SU-DHL-6 (cell line): ENCODE results near the gene DGKB.

ENCODE experiments used
- H2AFZ ChIP-seq: fragments of 200-600 bp; sonication (generic); 2 replicates; pipeline ENCODE4 v1.6.1; 2014; ENCODE audit warnings: low read depth, mild to moderate bottlenecking, moderate library complexity, mixed read lengths, antibody characterized with exemption, low read length; ENCODE audit not compliant: severe bottlenecking
- H3F3A ChIP-seq: fragments of 200-600 bp; shearing (Covaris generic); 2 replicates; pipeline ENCODE4 v1.6.0; 2016; ENCODE audit warnings: antibody characterized with exemption, mild to moderate bottlenecking; ENCODE audit not compliant: insufficient read depth
- H3K27ac ChIP-seq: fragments of 200-600 bp; sonication (generic); 2 replicates; pipeline ENCODE4 v1.5.1; 2016; ENCODE audit warnings: low read depth, mild to moderate bottlenecking, low read length, moderate library complexity, mixed read lengths
- H3K27me3 ChIP-seq: fragments of 200-600 bp; sonication (generic), shearing (Covaris generic); 2 replicates; pipeline ENCODE4 v1.6.0; 2014; ENCODE audit warnings: mild to moderate bottlenecking, low read length
- H3K36me3 ChIP-seq: fragments of 200-600 bp; sonication (generic); 2 replicates; pipeline ENCODE4 v1.6.1; 2014; ENCODE audit warnings: mild to moderate bottlenecking, low read length, mixed read lengths
- H3K4me2 ChIP-seq: fragments of 300-600, 200-600 bp; shearing (Covaris generic), sonication (generic); 2 replicates; pipeline ENCODE4 v1.6.0; 2014; ENCODE audit warnings: low read length, low read depth, mild to moderate bottlenecking; ENCODE audit not compliant: poor library complexity, severe bottlenecking
- H3K4me3 ChIP-seq: fragments of 200-600 bp; sonication (generic); 2 replicates; pipeline ENCODE4 v1.5.1; 2014; ENCODE audit warnings: antibody characterized with exemption, low read length, mild to moderate bottlenecking, mixed read lengths; ENCODE audit not compliant: insufficient read depth, poor library complexity, severe bottlenecking
- H3K79me2 ChIP-seq: fragments of 200-600 bp; sonication (generic); 2 replicates; pipeline ENCODE4 v1.6.1; 2014; ENCODE audit warnings: mild to moderate bottlenecking, low read length, moderate library complexity; ENCODE audit not compliant: insufficient read depth
- H3K9ac ChIP-seq: fragments of 200-600 bp; sonication (generic); 2 replicates; pipeline ENCODE4 v1.7.0; 2014; ENCODE audit warnings: mild to moderate bottlenecking, low read length
- H3K9me2 ChIP-seq: fragments of 200-600 bp; sonication (generic); replicated peaks from 2 replicates; pipeline ENCODE4 v1.6.1; 2014; ENCODE audit warnings: low read length; ENCODE audit not compliant: insufficient read depth
- H3K9me3 ChIP-seq: fragments of 200-600 bp; sonication (generic); 2 replicates; pipeline ENCODE4 v1.6.1; 2014; ENCODE audit warnings: low read length, mixed read lengths; ENCODE audit not compliant: insufficient read depth
- H4K20me1 ChIP-seq: fragments of 200-600 bp; sonication (generic); 2 replicates; pipeline ENCODE4 v1.6.1; 2014; ENCODE audit warnings: low read depth, mild to moderate bottlenecking, antibody characterized with exemption, low read length, moderate library complexity, mixed read lengths
- CTCF ChIP-seq: fragments of 200-600 bp; sonication (generic); IDR thresholded peaks from one replicate; pipeline ENCODE4 v1.5.1; 2017; ENCODE audit warnings: antibody characterized with exemption, mild to moderate bottlenecking, low read length, moderate library complexity; ENCODE audit not compliant: insufficient read depth, poor library complexity, severe bottlenecking
- EZH2phosphoT487 ChIP-seq: fragments of 200-600 bp; sonication (generic), shearing (Covaris generic); conservative IDR thresholded peaks from 2 replicates; pipeline ENCODE4 v1.6.1; 2018; ENCODE audit warnings: mild to moderate bottlenecking, antibody characterized with exemption, low read length, moderate library complexity, mixed read lengths

DGKB gene

DNA sequence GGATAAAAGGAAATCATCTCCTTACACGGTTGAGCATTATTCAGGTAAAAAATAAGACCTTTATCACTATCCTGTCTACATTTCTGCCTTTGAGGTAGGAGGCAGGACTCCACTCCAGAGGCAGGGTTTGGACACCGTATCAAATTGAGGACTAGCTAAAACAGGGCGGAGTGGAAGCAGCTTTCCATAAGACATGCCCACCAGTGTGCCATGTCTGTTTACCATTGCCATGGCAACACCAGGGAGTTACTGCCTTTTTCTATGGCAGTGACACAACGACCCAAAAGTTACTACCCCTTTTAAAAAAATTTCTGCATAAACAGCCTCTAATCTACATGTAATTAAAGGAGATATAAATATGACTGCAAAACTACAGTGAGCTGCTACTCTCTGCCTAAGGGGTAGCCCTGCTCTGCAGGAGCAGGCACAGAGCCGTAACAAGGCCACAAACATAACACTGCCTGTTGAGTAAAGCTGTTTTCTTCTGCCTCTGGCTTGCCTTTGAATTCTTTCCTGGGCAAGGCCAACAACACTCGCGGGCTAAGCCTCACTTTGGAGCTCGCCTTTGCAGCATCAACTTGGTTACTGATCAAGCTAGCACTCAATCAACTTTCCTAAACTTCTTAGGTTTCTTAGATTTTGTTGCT, 26.5 kb downstream of the DGKB start:
- Histone ChIP-seq H2AFZ (no peak overlapping the region), H3K27me3 (no peaks in the 10 kb centered on the region), H3K9me2 (no peaks in the 10 kb centered on the region), H3K79me2 (no peaks in the 10 kb centered on the region), H3K4me3 (no peak overlapping the region), H3K27ac (no peak overlapping the region), H3K4me2 (no peak overlapping the region), H3F3A (no peaks in the 10 kb centered on the region), H3K36me3 (no peaks in the 10 kb centered on the region), H3K9ac (no peak overlapping the region), H3K9me3 (no peaks in the 10 kb centered on the region), H4K20me1 (no peaks in the 10 kb centered on the region; the same call in 1 of the 2 replicates)
- TF ChIP-seq CTCF (no peak), EZH2phosphoT487 (no peak)

DNA sequence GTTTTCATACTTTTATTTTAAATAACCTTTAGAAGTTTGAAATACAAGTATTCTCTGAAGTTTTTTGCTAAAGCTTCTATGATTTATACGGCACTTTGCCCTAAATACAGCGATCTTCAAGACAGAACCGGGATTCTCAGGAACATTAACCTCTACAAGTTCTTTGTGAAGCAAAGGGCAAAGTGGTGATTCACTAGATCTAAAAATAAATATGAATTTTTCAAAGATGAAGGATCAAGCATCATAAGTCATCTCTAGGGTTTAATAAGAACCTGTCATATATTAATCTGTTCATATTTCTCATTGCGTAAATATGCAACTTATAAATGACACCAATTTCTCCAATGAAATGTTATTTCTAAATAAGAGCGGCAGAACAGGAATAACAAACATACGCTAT, 30.7 kb downstream of the DGKB start:
- Histone ChIP-seq H4K20me1 (no peaks in the 10 kb centered on the region; the same call in 1 of the 2 replicates), H3K36me3 (no peaks in the 10 kb centered on the region), H3K9me3 (no peaks in the 10 kb centered on the region), H3K79me2 (no peaks in the 10 kb centered on the region), H3K4me3 (no peak overlapping the region), H3K9me2 (no peaks in the 10 kb centered on the region), H3K4me2 (no peak overlapping the region), H3K27ac (no peak overlapping the region), H3K27me3 (no peaks in the 10 kb centered on the region), H3K9ac (no peak overlapping the region), H3F3A (no peaks in the 10 kb centered on the region), H2AFZ (no peak overlapping the region)
- TF ChIP-seq EZH2phosphoT487 = no peak
- TF ChIP-seq CTCF = no peak

GRCh38 chr7:14870394-14870793, 32.2 kb downstream of the DGKB start:
- H2AFZ ChIP-seq = no peak overlapping the region
- no peak overlapping the region for H3K4me3 ChIP-seq
- no peak overlapping the region for H3K9ac ChIP-seq
- H3K36me3 ChIP-seq = no peaks in the 10 kb centered on the region
- no peaks in the 10 kb centered on the region; the same call in 1 of the 2 replicates for H4K20me1 ChIP-seq
- H3K27ac ChIP-seq = no peak overlapping the region
- H3K9me3 ChIP-seq = no peaks in the 10 kb centered on the region
- H3K27me3 ChIP-seq = no peaks in the 10 kb centered on the region
- no peaks in the 10 kb centered on the region for H3K9me2 ChIP-seq
- H3K79me2 ChIP-seq = no peaks in the 10 kb centered on the region
- H3F3A ChIP-seq = no peaks in the 10 kb centered on the region
- H3K4me2 ChIP-seq = no peak overlapping the region
- TF ChIP-seq EZH2phosphoT487 (no peak), CTCF (no peak)
